K562 (cell line): Measurements from ENCODE around the gene WDR93. TPM values are rescaled to one million over a fixed set of nuclear protein-coding genes. Genes with fewer than 3 reads are reported as not detected.
A peak's percentile ranks its signal among the peaks of the same experiment; 100 is the strongest.

Experiments
- ATAC-seq: fragments of 200-7000 bp; cut with Tn5 transposase; 3 replicates; pipeline ENCODE4 v1.9.1; 2020; ENCODE audit warnings: moderate library complexity
- BruUV-seq: library from RNA; stranded (reverse); fragments of 400-500 nt; replicated peaks from 2 replicates; lab custom pipeline; 2021; lab: Mats Ljungman, UMichigan
- CTCF ChIA-PET: fragments of 300-600 bp; formaldehyde crosslinking; extraction: SDS; loops from one replicate; lab custom pipeline; 2021; ENCODE audit warnings: low intra/inter-chr PET ratio; lab: Yijun Ruan, JAX
- POLR2A ChIA-PET: fragments of 300-600, 350-650 bp; sonication (Branson Sonifier 250); formaldehyde crosslinking; extraction: SDS; loops from one replicate; lab custom pipeline; 2021; ENCODE audit warnings: antibody characterized with exemption, inconsistent platforms; lab: Yijun Ruan, JAX
- DNase-seq, 4 experiments: peaks; one replicate each; pipeline versions ENCODE4 v3.0.0 to v3.0.0-alpha.2; 2011 to 2018; ENCODE audit warnings: low spot score in 3 of 4, mixed read lengths in 3 of 4; ENCODE audit errors: extremely low read depth in 1 of 4
- FAIRE-seq: peaks from 2 replicates; lab custom pipeline; 2011; peaks lifted over from hg19 to GRCh38; lab: Jason Lieb, UNC
- H2AFZ ChIP-seq: 2 replicates; pipeline ENCODE4 v1.6.0; 2011; ENCODE audit warnings: low read depth, low read length, control low read depth, inconsistent platforms
- H3K27ac ChIP-seq: fragments of 200-600 bp; 3 replicates; pipeline ENCODE4 v1.8.0; 2011; ENCODE audit warnings: low read depth, mild to moderate bottlenecking, control low read depth, inconsistent platforms, low read length, moderate library complexity, mixed read lengths; ENCODE audit errors: extremely low read depth
- H3K27me3 ChIP-seq, 2 experiments: fragments of 300-600 bp in 1 of 2; 2 replicates in 1 of 2; 3 replicates in 1 of 2; pipeline versions ENCODE4 v1.6.0 to v1.8.0; 2011; ENCODE audit warnings: inconsistent platforms in 2 of 2, low read length in 2 of 2, mild to moderate bottlenecking in 1 of 2, mixed read lengths in 1 of 2, moderate library complexity in 1 of 2; ENCODE audit not compliant: control insufficient read depth in 2 of 2, insufficient read depth in 2 of 2
- H3K36me3 ChIP-seq: fragments of 300-600 bp; 3 replicates; pipeline ENCODE4 v1.8.0; 2011; ENCODE audit warnings: mild to moderate bottlenecking, low read length, inconsistent platforms; ENCODE audit not compliant: control insufficient read depth, insufficient read depth
- H3K4me1 ChIP-seq, 2 experiments: fragments of 200-600 bp in 1 of 2; replicated peaks in 1 of 2; 2 replicates in 1 of 2; 3 replicates in 1 of 2; pipeline versions ENCODE4 v1.5.1 to v1.8.0; 2011; ENCODE audit warnings: inconsistent platforms in 2 of 2, low read length in 2 of 2, mild to moderate bottlenecking in 1 of 2, mixed read lengths in 1 of 2, moderate library complexity in 1 of 2; ENCODE audit not compliant: control insufficient read depth in 2 of 2, insufficient read depth in 2 of 2
- H3K4me2 ChIP-seq: 2 replicates; pipeline ENCODE4 v1.6.1; 2011; ENCODE audit warnings: low read length, control low read depth, inconsistent platforms, mixed read lengths; ENCODE audit not compliant: insufficient read depth
- H3K4me3 ChIP-seq: fragments of 200-600 bp; sonication (generic), shearing (Covaris generic); 2 replicates; pipeline ENCODE4 v1.5.1; 2016; ENCODE audit warnings: control low read depth, inconsistent platforms
- H3K79me2 ChIP-seq: fragments of 200-600 bp; 3 replicates; pipeline ENCODE4 v1.8.0; 2011; ENCODE audit warnings: low read length, inconsistent platforms; ENCODE audit not compliant: control insufficient read depth, insufficient read depth
- H3K9ac ChIP-seq, 2 experiments: 2 replicates each; pipeline versions ENCODE4 v1.6.0 to v1.6.1; 2011; ENCODE audit warnings: low read depth in 2 of 2, low read length in 2 of 2, control low read depth in 1 of 2, inconsistent platforms in 1 of 2, mild to moderate bottlenecking in 1 of 2, mixed read lengths in 1 of 2; ENCODE audit not compliant: insufficient read depth in 1 of 2
- H3K9me1 ChIP-seq: one replicate; pipeline ENCODE4 v1.6.0; 2011; ENCODE audit warnings: inconsistent platforms, mild to moderate bottlenecking, low read length, moderate library complexity; ENCODE audit not compliant: control insufficient read depth, insufficient read depth
- H3K9me3 ChIP-seq: replicated peaks from 2 replicates; pipeline ENCODE4 v1.5.1; 2011; ENCODE audit warnings: low read depth, low read length, inconsistent platforms; ENCODE audit not compliant: control insufficient read depth, insufficient read depth
- H4K20me1 ChIP-seq: replicated peaks from 2 replicates; pipeline ENCODE4 v1.6.1; 2011; ENCODE audit warnings: low read length, inconsistent platforms, mixed read lengths; ENCODE audit not compliant: control insufficient read depth, insufficient read depth
- CAMTA2 ChIP-seq: fragments of 250-450 bp; sonication (Bioruptor Pico); conservative IDR thresholded peaks from 2 replicates; pipeline ENCODE4 v1.5.1; 2022
- CTBP1 ChIP-seq: fragments of 450-650 bp; IDR thresholded peaks from 2 replicates; pipeline ENCODE4 v1.6.1; 2016; ENCODE audit warnings: borderline replicate concordance
- EWSR1 ChIP-seq: fragments of 450-650 bp; IDR thresholded peaks from 2 replicates; pipeline ENCODE4 v1.6.1; 2018; ENCODE audit warnings: borderline replicate concordance, mild to moderate bottlenecking, low read depth, moderate library complexity; ENCODE audit not compliant: partially characterized antibody
- FOSL1 ChIP-seq: fragments of 200-800 bp; sonication (Bioruptor generic); conservative IDR thresholded peaks from 2 replicates; pipeline ENCODE4 v1.6.1; 2016; ENCODE audit warnings: missing genetic modification characterization, missing compliant biosample characterization
- FOXP4 ChIP-seq: sonication (generic); formaldehyde crosslinking; IDR thresholded peaks from 2 replicates; pipeline ENCODE4 v1.8.0; 2022; ENCODE audit warnings: mild to moderate bottlenecking, missing genetic modification reagents, borderline replicate concordance
- GABPB1 ChIP-seq: sonication (generic); formaldehyde crosslinking; IDR thresholded peaks from 2 replicates; pipeline ENCODE4 v1.8.0; 2022; ENCODE audit warnings: mild to moderate bottlenecking, missing genetic modification reagents
- HES1 ChIP-seq: fragments of 450-650 bp; IDR thresholded peaks from 2 replicates; pipeline ENCODE4 v1.6.1; 2016; ENCODE audit warnings: low read depth, mild to moderate bottlenecking, moderate library complexity
- HLTF ChIP-seq: fragments of 450-650 bp; IDR thresholded peaks from 2 replicates; pipeline ENCODE4 v1.6.1; 2016
- HMBOX1 ChIP-seq: sonication (generic); IDR thresholded peaks from 2 replicates; pipeline ENCODE4 v1.6.1; 2016
- MEF2A ChIP-seq: IDR thresholded peaks from 2 replicates; pipeline ENCODE4 v1.6.1; 2011; ENCODE audit warnings: low read depth, mild to moderate bottlenecking, low read length, moderate library complexity; ENCODE audit not compliant: control insufficient read depth
- MXI1 ChIP-seq: IDR thresholded peaks from 2 replicates; pipeline ENCODE4 v1.6.1; 2011; ENCODE audit warnings: low read depth, mild to moderate bottlenecking, improper control_type of control experiment, low read length
- PRPF4 ChIP-seq: fragments of 200-400 bp; formaldehyde crosslinking; IDR thresholded peaks from one replicate; pipeline ENCODE4 v1.6.1; 2017; ENCODE audit warnings: low read length, low read depth, mild to moderate bottlenecking; ENCODE audit not compliant: insufficient read depth, poor library complexity, severe bottlenecking
- SMAD1 ChIP-seq: fragments of 150-350 bp; IDR thresholded peaks from 2 replicates; pipeline ENCODE4 v1.6.1; 2014; ENCODE audit warnings: low read length, low read depth; ENCODE audit not compliant: partially characterized antibody
- TCF7L2 ChIP-seq: fragments of 150-350 bp; IDR thresholded peaks from 2 replicates; pipeline ENCODE4 v1.6.1; 2016; ENCODE audit warnings: low read depth, mild to moderate bottlenecking, low read length, moderate library complexity
- YBX1 ChIP-seq: fragments of 450-650 bp; IDR thresholded peaks from 2 replicates; pipeline ENCODE4 v1.7.1; 2016; ENCODE audit warnings: mild to moderate bottlenecking
- ZBTB34 ChIP-seq: fragments of 250-450 bp; sonication (Bioruptor Pico); IDR thresholded peaks from 2 replicates; pipeline ENCODE4 v1.8.0; 2021; ENCODE audit warnings: mild to moderate bottlenecking, moderate library complexity
- ZNF143 ChIP-seq: sonication (generic); formaldehyde crosslinking; IDR thresholded peaks from 2 replicates; pipeline ENCODE4 v1.9.0; 2022; ENCODE audit warnings: mild to moderate bottlenecking, missing genetic modification reagents
- ZNF239 ChIP-seq: fragments of 250-450 bp; sonication (Bioruptor Pico); IDR thresholded peaks from 2 replicates; pipeline ENCODE4 v1.4.0; 2020; ENCODE audit warnings: mild to moderate bottlenecking
- ZNF695 ChIP-seq: fragments of 450-650 bp; formaldehyde crosslinking; IDR thresholded peaks from 2 replicates; pipeline ENCODE4 v1.4.0; 2020; ENCODE audit warnings: mild to moderate bottlenecking, moderate library complexity
- WGBS: fragments of 100-300 bp; shearing (Covaris generic); methylation state at CpG from one replicate; pipeline ENCODE4 v1.1.6; 2016; ENCODE audit warnings: low coverage, mixed read lengths; ENCODE audit not compliant: insufficient coverage; ENCODE audit errors: missing lambda C conversion rate; 5-methylcytosine and 5-hydroxymethylcytosine counted together
- in situ Hi-C: fragments of 300-500 bp; cut with MboI; formaldehyde crosslinking; loops from 4 replicates; pipeline ENCODE4 v1.15.0; 2018; ENCODE audit warnings: inconsistent platforms, mixed read lengths
- intact Hi-C: fragments of 100-400 bp; cut with micrococcal nuclease; formaldehyde crosslinking; loops from 2 replicates; pipeline ENCODE4 v1.14.2; 2022
- polyA plus RNA-seq, 8 experiments: library from polyadenylated mRNA; depleted of rRNA in 4 of 8; stranded (reverse) in 5 of 8; unstranded in 3 of 8; fragments of >200 nt; fragmentation: Nextera tagmentation in 2 of 8; fragmentation: Illumina TruSeq in 1 of 8; extraction: Ambion mirVana in 2 of 8; extraction: Trizol in 1 of 8; gene quantifications; 2 replicates each; pipeline versions ENCODE4 v1.2.1 to v1.2.3, GENCODE V29; 2011 to 2014; ENCODE audit warnings: inconsistent platforms in 1 of 8, missing spikeins in 1 of 8
- total RNA-seq, 7 experiments: library from RNA; depleted of rRNA in 6 of 7; stranded (reverse); fragments of >200 nt in 6 of 7; fragmentation: Illumina TruSeq in 2 of 7; extraction: Trizol in 2 of 7; gene quantifications; 2 replicates each; pipeline versions ENCODE4 v1.2.1 to v1.2.3, GENCODE V29; 2011 to 2021; ENCODE audit warnings: low replicate concordance in 1 of 7

Gene WDR93
- total and polyA plus RNA-seq, 9 of the 15 experiments (the other 6 are each of a cell fraction or from before 2014, with no cell fraction given) = not detected

GRCh38 chr15:89656116-89656815, 34.3 kb upstream of the WDR93 start:
- in situ Hi-C loops = no loop called here
- TF ChIP-seq GABPB1 (CRISPR knock-in tag) (no peak), FOXP4 (CRISPR knock-in tag) (no peak), ZNF239 (no peak), PRPF4 (no peak), ZNF695 (CRISPR knock-in tag) (no peak), FOSL1 (tag) (no peak), SMAD1 (no peak), EWSR1 (no peak), HLTF (no peak), CTBP1 (no peak), YBX1 (no peak), ZBTB34 (CRISPR knock-in tag) (no peak), HES1 (no peak), TCF7L2 (no peak), HMBOX1 (no peak), CAMTA2 (CRISPR knock-in tag) (no peak), MEF2A (no peak), MXI1 (no peak), ZNF143 (CRISPR knock-in tag) (no peak)

More at GRCh38 chr15:89656116-89656815, 34.3 kb upstream of the WDR93 start:
- no peaks in the 10 kb centered on the region for H3K79me2 ChIP-seq
- H3K4me3 ChIP-seq = no peak overlapping the region
- no TSS peak for BruUV-seq
- no peak overlapping the region for H3K27ac ChIP-seq
- no peak overlapping the region for H3K4me2 ChIP-seq
- ATAC-seq (no peak), DNase-seq (peak in 1 of 4 experiments; percentile 6), FAIRE-seq (no peak)
- H3K9me1 ChIP-seq = no peaks in the 10 kb centered on the region
- no peak overlapping the region for H2AFZ ChIP-seq
- no peaks in the 10 kb centered on the region for H3K9me3 ChIP-seq
- H4K20me1 ChIP-seq = no peaks in the 10 kb centered on the region
- 6% methylated on average over 7 of the region's 7 CpGs for WGBS
- H3K36me3 ChIP-seq = no peaks in the 10 kb centered on the region
- intact Hi-C loops = no loop called here
- POLR2A ChIA-PET = no interaction called here
- H3K27me3 ChIP-seq = peaks cover 11 to 43% of the 10 kb centered on the region in 2 experiments; a peak in 4 of 5 replicates
- H3K9ac ChIP-seq = no peak overlapping the region
- peaks cover 0 to 22% of the 10 kb centered on the region in 2 experiments; a peak in 4 of 5 replicates for H3K4me1 ChIP-seq
- CTCF ChIA-PET = no interaction called here
